Measurements from ENCODE around the gene SLC4A9.

GRCh38 chr5:140336388-140336787 lies 23.6 kb upstream of the SLC4A9 start:
- TF ChIP-seq POLR2A (IDR thresholded peaks at IDR 0.05) (no peak), CTCF (IDR thresholded peaks at IDR 0.05) (peak in 1 of 4 experiments; percentile 10)
